A549 (cell line): ENCODE data around the gene LNPEP. TPM values are rescaled to one million over a fixed set of nuclear protein-coding genes. Genes with fewer than 3 reads are reported as not detected.

ENCODE experiments used
- ATAC-seq, 2 experiments: fragments of 200-7000 bp in 1 of 2; fragments of >200 bp in 1 of 2; cut with Nextera tagmentation in 1 of 2; cut with Tn5 transposase in 1 of 2; 3 replicates each; pipeline versions ENCODE4 v1.8.0 to v1.9.1; 2018 to 2020; ENCODE audit warnings: mild to moderate bottlenecking in 1 of 2, moderate library complexity in 1 of 2
- CTCF ChIA-PET: fragments of 300-600 bp; sonication (Branson Sonifier 250); formaldehyde crosslinking; extraction: SDS; loops from one replicate; lab custom pipeline; 2021; ENCODE audit warnings: antibody characterized with exemption, inconsistent platforms; lab: Yijun Ruan, JAX
- POLR2A ChIA-PET: fragments of 350-600 bp; formaldehyde crosslinking; extraction: SDS; loops from one replicate; lab custom pipeline; 2021; ENCODE audit warnings: antibody characterized with exemption, inconsistent platforms; lab: Yijun Ruan, JAX
- DNase-seq, 2 experiments: peaks; one replicate each; pipeline versions ENCODE4 v3.0.0 to v3.0.0-alpha.2; 2011 to 2016; ENCODE audit warnings: low read depth in 1 of 2, low spot score in 1 of 2
- FAIRE-seq: peaks from 2 replicates; lab custom pipeline; 2011; peaks lifted over from hg19 to GRCh38; lab: Jason Lieb, UNC
- H3K27ac ChIP-seq, 2 experiments: fragments of >200 bp; sonication (Bioruptor Twin); formaldehyde crosslinking; 3 replicates each; pipeline ENCODE4 v1.5.1; 2016 to 2017
- H3K4me1 ChIP-seq: fragments of >200 bp; sonication (Bioruptor Twin); formaldehyde crosslinking; 3 replicates; pipeline ENCODE4 v1.6.1; 2016
- H3K4me2 ChIP-seq: fragments of >200 bp; sonication (Bioruptor Twin); formaldehyde crosslinking; 3 replicates; pipeline ENCODE4 v1.6.1; 2016
- H3K4me3 ChIP-seq: fragments of >200 bp; sonication (Bioruptor Twin); formaldehyde crosslinking; 3 replicates; pipeline ENCODE4 v1.5.1; 2016
- H3K9me3 ChIP-seq: fragments of >200 bp; sonication (Bioruptor Twin); formaldehyde crosslinking; 3 replicates; pipeline ENCODE4 v1.6.1; 2016
- ATOH8 ChIP-seq: fragments of 250-450 bp; sonication (Bioruptor Pico); IDR thresholded peaks from 2 replicates; pipeline ENCODE4 v1.5.0; 2020; ENCODE audit warnings: low read depth, mild to moderate bottlenecking, moderate library complexity
- BCL3 ChIP-seq: fragments of >200 bp; sonication (Bioruptor Twin); formaldehyde crosslinking; IDR thresholded peaks from 3 replicates; pipeline ENCODE4 v1.6.1; 2016
- CBX2 ChIP-seq: fragments of 200-600 bp; sonication (generic); IDR thresholded peaks from 2 replicates; pipeline ENCODE4 v1.6.1; 2016; ENCODE audit warnings: low read depth, mild to moderate bottlenecking, borderline replicate concordance
- CHD2 ChIP-seq: fragments of 150-350 bp; IDR thresholded peaks from 2 replicates; pipeline ENCODE4 v1.6.1; 2014; ENCODE audit warnings: low read length; ENCODE audit not compliant: partially characterized antibody
- CHD4 ChIP-seq: fragments of 200-600 bp; sonication (generic); IDR thresholded peaks from 2 replicates; pipeline ENCODE4 v1.6.1; 2016; ENCODE audit warnings: antibody characterized with exemption, mild to moderate bottlenecking, borderline replicate concordance
- EHMT2 ChIP-seq: fragments of 200-600 bp; sonication (generic); IDR thresholded peaks from 2 replicates; pipeline ENCODE4 v1.6.1; 2016; ENCODE audit warnings: antibody characterized with exemption, low read depth, mild to moderate bottlenecking, moderate library complexity
- ESRRA ChIP-seq: fragments of 150-350 bp; IDR thresholded peaks from 2 replicates; pipeline ENCODE4 v1.6.1; 2014; ENCODE audit warnings: mild to moderate bottlenecking, low read length, borderline replicate concordance
- GATA3 ChIP-seq: IDR thresholded peaks from 2 replicates; pipeline ENCODE4 v1.6.1; 2012; ENCODE audit warnings: borderline replicate concordance
- HDAC2 ChIP-seq: fragments of 200-600 bp; sonication (generic); IDR thresholded peaks from 2 replicates; pipeline ENCODE4 v1.6.1; 2016
- HES2 ChIP-seq: fragments of >200 bp; sonication (Bioruptor Twin); formaldehyde crosslinking; IDR thresholded peaks from 2 replicates; pipeline ENCODE4 v1.6.1; 2016
- HEYL ChIP-seq: fragments of 250-450 bp; sonication (Bioruptor Pico); IDR thresholded peaks from 2 replicates; pipeline ENCODE4 v1.8.0; 2021; ENCODE audit warnings: mild to moderate bottlenecking, moderate library complexity
- HOXA7 ChIP-seq: fragments of 250-450 bp; sonication (Bioruptor Pico); IDR thresholded peaks from 2 replicates; pipeline ENCODE4 v1.5.0; 2020; ENCODE audit warnings: mild to moderate bottlenecking, moderate library complexity
- HOXB13 ChIP-seq: fragments of 250-450 bp; sonication (Bioruptor Pico); IDR thresholded peaks from 2 replicates; pipeline ENCODE4 v1.5.0; 2020; ENCODE audit warnings: low read depth, mild to moderate bottlenecking, moderate library complexity
- MAFK ChIP-seq: fragments of 450-650 bp; IDR thresholded peaks from 2 replicates; pipeline ENCODE4 v1.6.1; 2014; ENCODE audit not compliant: partially characterized antibody
- MAX ChIP-seq: IDR thresholded peaks from 2 replicates; pipeline ENCODE4 v1.6.1; 2012
- MAZ ChIP-seq: fragments of 150-350 bp; IDR thresholded peaks from 2 replicates; pipeline ENCODE4 v1.6.1; 2014; ENCODE audit warnings: antibody characterized with exemption, low read depth, low read length, borderline replicate concordance
- MYC ChIP-seq: IDR thresholded peaks from 2 replicates; pipeline ENCODE4 v1.6.1; 2012; ENCODE audit warnings: mild to moderate bottlenecking, inconsistent platforms, low read length, improper control_type of control experiment, borderline replicate concordance
- NFE2L2 ChIP-seq: fragments of 150-350 bp; conservative IDR thresholded peaks from 2 replicates; pipeline ENCODE4 v1.6.1; 2014; ENCODE audit warnings: low read length
- NPAS2 ChIP-seq: fragments of 250-450 bp; sonication (Bioruptor Pico); IDR thresholded peaks from 2 replicates; pipeline ENCODE4 v1.8.0; 2022; ENCODE audit warnings: mild to moderate bottlenecking, moderate library complexity, borderline replicate concordance
- NR3C1 ChIP-seq: fragments of >200 bp; sonication (Bioruptor Twin); formaldehyde crosslinking; IDR thresholded peaks from 3 replicates; pipeline ENCODE4 v1.6.1; 2017
- PBX3 ChIP-seq: IDR thresholded peaks from 2 replicates; pipeline ENCODE4 v1.6.1; 2012
- POLR2A ChIP-seq: IDR thresholded peaks from 2 replicates; pipeline ENCODE4 v1.6.1; 2012; ENCODE audit warnings: mild to moderate bottlenecking, low read length
- RCOR1 ChIP-seq: fragments of 150-350 bp; IDR thresholded peaks from 2 replicates; pipeline ENCODE4 v1.6.1; 2014; ENCODE audit warnings: antibody characterized with exemption, low read length, low read depth
- REST ChIP-seq: fragments of 200-600 bp; sonication (generic); IDR thresholded peaks from 2 replicates; pipeline ENCODE4 v1.6.1; 2016; ENCODE audit warnings: antibody characterized with exemption, mild to moderate bottlenecking, moderate library complexity
- RFX5 ChIP-seq: fragments of 450-650 bp; IDR thresholded peaks from 2 replicates; pipeline ENCODE4 v1.7.1; 2014; ENCODE audit warnings: antibody characterized with exemption, mild to moderate bottlenecking, moderate library complexity
- TFCP2L1 ChIP-seq: fragments of 250-450 bp; sonication (Bioruptor Pico); IDR thresholded peaks from 2 replicates; pipeline ENCODE4 v1.5.0; 2021; ENCODE audit warnings: mild to moderate bottlenecking
- USF2 ChIP-seq: fragments of 450-650 bp; IDR thresholded peaks from 2 replicates; pipeline ENCODE4 v1.6.1; 2014; ENCODE audit warnings: antibody characterized with exemption
- ZC3H11A ChIP-seq: fragments of 450-650 bp; IDR thresholded peaks from 2 replicates; pipeline ENCODE4 v1.6.1; 2014; ENCODE audit warnings: antibody characterized with exemption, mild to moderate bottlenecking
- ZFP36 ChIP-seq: fragments of 450-650 bp; IDR thresholded peaks from 2 replicates; pipeline ENCODE4 v1.6.1; 2014; ENCODE audit warnings: borderline replicate concordance; ENCODE audit not compliant: partially characterized antibody
- ZNF302 ChIP-seq: fragments of 250-450 bp; sonication (Bioruptor Pico); IDR thresholded peaks from 2 replicates; pipeline ENCODE4 v1.9.0; 2021; ENCODE audit warnings: inconsistent platforms, mild to moderate bottlenecking, moderate library complexity
- ZSCAN20 ChIP-seq: fragments of 250-450 bp; sonication (Bioruptor Pico); IDR thresholded peaks from 2 replicates; pipeline ENCODE4 v1.8.0; 2022; ENCODE audit warnings: mild to moderate bottlenecking, moderate library complexity
- WGBS: methylation state at CpG from one replicate; pipeline ENCODE4 v1.1.6; 2017; ENCODE audit errors: missing lambda C conversion rate; 5-methylcytosine and 5-hydroxymethylcytosine counted together
- polyA plus RNA-seq, 4 experiments: library from polyadenylated mRNA; depleted of rRNA in 3 of 4; stranded (reverse); fragments of >200 nt; fragmentation: RNase III in 1 of 4; extraction: RNeasy Plus Mini Kit Qiagen cat#74134 plus additional on column Dnase treatment in 1 of 4; gene quantifications; 2 replicates in 3 of 4; 3 replicates in 1 of 4; pipeline ENCODE4 v1.2.3, GENCODE V29; 2011 to 2017

The LNPEP gene
- polyA plus RNA-seq, 2 of the 4 experiments (the other 2 are of a cell fraction): 5.9 to 19.7 TPM

GRCh38 chr5:96931605-96932004, 4.3 kb upstream of the LNPEP start:
- H3K4me1 ChIP-seq: peaks cover 10% of the 10 kb centered on the region
- no peak for DNase-seq
- ChIA-PET CTCF (interaction anchor here (1.4 kb wide), 1 partner anchor 115 kb away, joined by 3 read pairs; no protein-coding TSS in a partner anchor), POLR2A (no interaction called here)
- FAIRE-seq: no peak
- H3K4me2 ChIP-seq: no peak overlapping the region
- H3K4me3 ChIP-seq: no peak overlapping the region
- H3K9me3 ChIP-seq: no peaks in the 10 kb centered on the region
- no peak overlapping the region for H3K27ac ChIP-seq
- TF ChIP-seq MAX (no peak), HOXA7 (CRISPR knock-in tag) (no peak), USF2 (no peak), RCOR1 (no peak), EHMT2 (no peak), TFCP2L1 (CRISPR knock-in tag) (no peak), HOXB13 (no peak), PBX3 (no peak), ZNF302 (CRISPR knock-in tag) (no peak), RFX5 (no peak), MAFK (no peak), BCL3 (no peak), HEYL (CRISPR knock-in tag) (no peak), GATA3 (no peak), ZFP36 (no peak), MYC (no peak), ATOH8 (CRISPR knock-in tag) (no peak), CHD2 (no peak), CHD4 (no peak)
- no peak for ATAC-seq
- WGBS: 83% methylated on average over 1 of the region's 1 CpG

- FAIRE-seq: no peak
- no peak for ATAC-seq
- ChIA-PET CTCF (interaction anchor here (1.4 kb wide), 1 partner anchor 114 kb away, joined by 3 read pairs; no protein-coding TSS in a partner anchor), POLR2A (no interaction called here)
- Histone ChIP-seq H3K4me3 (no peak overlapping the region), H3K9me3 (no peaks in the 10 kb centered on the region), H3K4me1 (peaks cover 10% of the 10 kb centered on the region), H3K27ac (no peak overlapping the region), H3K4me2 (no peak overlapping the region)
- DNase-seq: no peak
- TF ChIP-seq NFE2L2 (no peak), NPAS2 (no peak), ZC3H11A (no peak), GATA3 (no peak), POLR2A (no peak), HDAC2 (no peak), REST (no peak), MAZ (no peak), CBX2 (no peak), ZSCAN20 (CRISPR knock-in tag) (no peak), RCOR1 (no peak), HES2 (no peak), ESRRA (no peak), NR3C1 (no peak), TFCP2L1 (CRISPR knock-in tag) (no peak)
- WGBS: 84% methylated on average over 5 of the region's 5 CpGs
These were observed 3.9 kb upstream of the LNPEP start for GRCh38 chr5:96932026-96932425.
